ENCODE results near the gene PCK1. TPM values are rescaled to one million over a fixed set of nuclear protein-coding genes. Genes with fewer than 3 reads are reported as not detected.

Gene PCK1
- total and polyA plus RNA-seq, 2 of the 13 experiments (the other 11 are each of a cell fraction or from before 2014, with no cell fraction given): 6.5 to 12.6 TPM

DNA sequence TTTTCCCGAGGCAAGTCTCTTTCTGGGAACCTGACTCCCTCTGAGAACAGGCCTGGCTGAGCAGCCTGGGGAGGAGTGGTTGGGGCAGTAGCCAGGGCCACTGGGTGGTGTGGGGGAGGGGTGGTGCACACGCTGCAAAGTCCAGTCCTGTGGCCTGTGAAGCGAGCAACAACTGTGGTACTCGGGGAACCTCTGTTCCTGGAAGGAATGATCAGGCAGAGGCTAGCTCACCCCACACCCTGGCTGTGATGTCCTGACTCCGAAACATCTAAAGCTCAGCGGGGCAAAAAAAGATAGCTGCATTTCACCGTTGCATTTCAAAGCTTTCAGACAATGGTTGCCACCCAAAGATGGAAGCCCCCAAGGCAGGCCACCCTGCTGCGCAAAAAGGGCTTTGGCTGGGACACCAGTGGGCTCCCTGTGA lies 25.5 kb downstream of the PCK1 start (continued):
- TF ChIP-seq POLR2A (IDR thresholded peaks at IDR 0.05; ENCODE audit: insufficient read depth in 1 of 2, low read depth in 2 of 2, low read length in 2 of 2): no peak
- TF ChIP-seq FIP1L1 (IDR thresholded peaks at IDR 0.05; ENCODE audit: borderline replicate concordance, insufficient read depth, low read depth, low read length): no peak
- TF ChIP-seq, protein P1, sequence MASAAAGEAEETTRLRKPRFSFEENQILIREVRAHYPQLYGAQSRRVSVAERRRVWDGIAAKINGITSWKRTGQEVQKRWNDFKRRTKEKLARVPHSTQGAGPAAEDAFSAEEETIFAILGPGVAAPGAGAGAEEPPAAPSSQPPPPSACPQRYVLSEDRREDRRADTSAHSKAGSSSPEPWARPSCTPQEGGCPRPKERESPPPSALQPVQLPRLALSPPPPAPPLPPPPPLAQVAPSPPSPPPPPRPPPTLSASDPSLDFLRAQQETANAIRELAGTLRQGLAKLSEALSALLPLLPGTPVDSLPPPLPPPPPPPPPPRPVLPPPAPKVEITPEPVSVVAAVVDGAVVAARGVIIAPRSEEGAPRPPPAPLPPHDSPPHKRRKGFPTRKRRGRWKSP (CRISPR knock-in tag; IDR thresholded peaks at IDR 0.05): no peak
- peak; percentile 86 for TF ChIP-seq PITX1 (CRISPR knock-in tag; IDR thresholded peaks at IDR 0.05)
- TF ChIP-seq DNMT1 (CRISPR knock-in tag; IDR thresholded peaks at IDR 0.05): 0 out of 2 replicates have a peak, but pooled peaks have one; percentile 29
- TF ChIP-seq ZNF331 (CRISPR knock-in tag; IDR thresholded peaks at IDR 0.05): 0 out of 2 replicates have a peak, but pooled peaks have one; percentile 77
- TF ChIP-seq TBX2 (CRISPR knock-in tag; IDR thresholded peaks at IDR 0.05; ENCODE audit: borderline replicate concordance): no peak
- no peak for TF ChIP-seq ZBTB34 (CRISPR knock-in tag; IDR thresholded peaks at IDR 0.05)
- TF ChIP-seq PAF1 (CRISPR knock-in tag; IDR thresholded peaks at IDR 0.05): no peak
- no peak for TF ChIP-seq ZC3H13 (CRISPR knock-in tag; IDR thresholded peaks at IDR 0.05)
- no peak for TF ChIP-seq ZNF296 (CRISPR knock-in tag; conservative IDR thresholded peaks at IDR 0.05)
- TF ChIP-seq, protein P2, sequence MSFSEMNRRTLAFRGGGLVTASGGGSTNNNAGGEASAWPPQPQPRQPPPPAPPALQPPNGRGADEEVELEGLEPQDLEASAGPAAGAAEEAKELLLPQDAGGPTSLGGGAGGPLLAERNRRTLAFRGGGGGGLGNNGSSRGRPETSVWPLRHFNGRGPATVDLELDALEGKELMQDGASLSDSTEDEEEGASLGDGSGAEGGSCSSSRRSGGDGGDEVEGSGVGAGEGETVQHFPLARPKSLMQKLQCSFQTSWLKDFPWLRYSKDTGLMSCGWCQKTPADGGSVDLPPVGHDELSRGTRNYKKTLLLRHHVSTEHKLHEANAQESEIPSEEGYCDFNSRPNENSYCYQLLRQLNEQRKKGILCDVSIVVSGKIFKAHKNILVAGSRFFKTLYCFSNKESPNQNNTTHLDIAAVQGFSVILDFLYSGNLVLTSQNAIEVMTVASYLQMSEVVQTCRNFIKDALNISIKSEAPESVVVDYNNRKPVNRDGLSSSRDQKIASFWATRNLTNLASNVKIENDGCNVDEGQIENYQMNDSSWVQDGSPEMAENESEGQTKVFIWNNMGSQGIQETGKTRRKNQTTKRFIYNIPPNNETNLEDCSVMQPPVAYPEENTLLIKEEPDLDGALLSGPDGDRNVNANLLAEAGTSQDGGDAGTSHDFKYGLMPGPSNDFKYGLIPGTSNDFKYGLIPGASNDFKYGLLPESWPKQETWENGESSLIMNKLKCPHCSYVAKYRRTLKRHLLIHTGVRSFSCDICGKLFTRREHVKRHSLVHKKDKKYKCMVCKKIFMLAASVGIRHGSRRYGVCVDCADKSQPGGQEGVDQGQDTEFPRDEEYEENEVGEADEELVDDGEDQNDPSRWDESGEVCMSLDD (CRISPR knock-in tag; IDR thresholded peaks at IDR 0.05; ENCODE audit: borderline replicate concordance): no peak
- TF ChIP-seq, protein P3, sequence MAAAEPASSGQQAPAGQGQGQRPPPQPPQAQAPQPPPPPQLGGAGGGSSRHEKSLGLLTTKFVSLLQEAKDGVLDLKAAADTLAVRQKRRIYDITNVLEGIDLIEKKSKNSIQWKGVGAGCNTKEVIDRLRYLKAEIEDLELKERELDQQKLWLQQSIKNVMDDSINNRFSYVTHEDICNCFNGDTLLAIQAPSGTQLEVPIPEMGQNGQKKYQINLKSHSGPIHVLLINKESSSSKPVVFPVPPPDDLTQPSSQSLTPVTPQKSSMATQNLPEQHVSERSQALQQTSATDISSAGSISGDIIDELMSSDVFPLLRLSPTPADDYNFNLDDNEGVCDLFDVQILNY (CRISPR knock-in tag; conservative IDR thresholded peaks at IDR 0.05): no peak
- TF ChIP-seq MXD4 (CRISPR knock-in tag; IDR thresholded peaks at IDR 0.05): 0 out of 2 replicates have a peak, but pooled peaks have one; percentile 23
- TF ChIP-seq USF2 (IDR thresholded peaks at IDR 0.05; ENCODE audit: low read depth, low read length): no peak
- no peak for TF ChIP-seq USF2 (CRISPR knock-in tag; IDR thresholded peaks at IDR 0.05; ENCODE audit: borderline replicate concordance)
- TF ChIP-seq SIX4 (CRISPR knock-in tag; IDR thresholded peaks at IDR 0.05): no peak
- no peak for TF ChIP-seq FOXM1 (CRISPR knock-in tag; IDR thresholded peaks at IDR 0.05)
- TF ChIP-seq, protein P4, sequence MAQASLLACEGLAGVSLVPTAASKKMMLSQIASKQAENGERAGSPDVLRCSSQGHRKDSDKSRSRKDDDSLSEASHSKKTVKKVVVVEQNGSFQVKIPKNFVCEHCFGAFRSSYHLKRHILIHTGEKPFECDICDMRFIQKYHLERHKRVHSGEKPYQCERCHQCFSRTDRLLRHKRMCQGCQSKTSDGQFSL (CRISPR knock-in tag; IDR thresholded peaks at IDR 0.05): no peak
- TF ChIP-seq, protein P5, sequence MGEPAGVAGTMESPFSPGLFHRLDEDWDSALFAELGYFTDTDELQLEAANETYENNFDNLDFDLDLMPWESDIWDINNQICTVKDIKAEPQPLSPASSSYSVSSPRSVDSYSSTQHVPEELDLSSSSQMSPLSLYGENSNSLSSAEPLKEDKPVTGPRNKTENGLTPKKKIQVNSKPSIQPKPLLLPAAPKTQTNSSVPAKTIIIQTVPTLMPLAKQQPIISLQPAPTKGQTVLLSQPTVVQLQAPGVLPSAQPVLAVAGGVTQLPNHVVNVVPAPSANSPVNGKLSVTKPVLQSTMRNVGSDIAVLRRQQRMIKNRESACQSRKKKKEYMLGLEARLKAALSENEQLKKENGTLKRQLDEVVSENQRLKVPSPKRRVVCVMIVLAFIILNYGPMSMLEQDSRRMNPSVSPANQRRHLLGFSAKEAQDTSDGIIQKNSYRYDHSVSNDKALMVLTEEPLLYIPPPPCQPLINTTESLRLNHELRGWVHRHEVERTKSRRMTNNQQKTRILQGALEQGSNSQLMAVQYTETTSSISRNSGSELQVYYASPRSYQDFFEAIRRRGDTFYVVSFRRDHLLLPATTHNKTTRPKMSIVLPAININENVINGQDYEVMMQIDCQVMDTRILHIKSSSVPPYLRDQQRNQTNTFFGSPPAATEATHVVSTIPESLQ (CRISPR knock-in tag; conservative IDR thresholded peaks at IDR 0.05): no peak
